ENCODE measurements around the gene CPEB1. TPM values are rescaled to one million over a fixed set of nuclear protein-coding genes. Genes with fewer than 3 reads are reported as not detected.
A peak's percentile ranks its signal among the peaks of the same experiment; 100 is the strongest.
"Not testable (repeated sequence)": the region's sequence is repeated elsewhere in the genome, so short reads cannot be mapped to it uniquely, and the experiment has no call there.

CPEB1 gene
- total RNA-seq, 1 donor from 2014 or later: 2.7 TPM

- no peak for TF ChIP-seq CTCF (IDR thresholded peaks at IDR 0.05)
- Mint-ChIP-seq H3K36me3 (ENCODE audit: low read depth) (peaks cover 8% of the 10 kb centered on the region), H3K27me3 (ENCODE audit: low read depth) (no peaks in the 10 kb centered on the region), H3K9me3 (ENCODE audit: low read depth) (no peaks in the 10 kb centered on the region), H3K4me1 (ENCODE audit: low read depth) (peaks cover 5% of the 10 kb centered on the region), H3K27ac (ENCODE audit: unreplicated experiment) (no peak overlapping the region), H3K4me3 (ENCODE audit: unreplicated experiment) (peak overlapping the region; percentile 26)
- DNase-seq (ENCODE audit: low spot score): no peak
Measured at GRCh38 chr15:82530006-82530405, 117.2 kb downstream of the CPEB1 start.

- H3K4me3 Mint-ChIP-seq (ENCODE audit: unreplicated experiment): not testable (repeated sequence)
Measured at GRCh38 chr15:82513587-82513986, 133.6 kb downstream of the CPEB1 start.

GRCh38 chr15:82507693-82508092 is 139.5 kb downstream of the CPEB1 start:
- H3K4me3 Mint-ChIP-seq (ENCODE audit: unreplicated experiment); H3K4me1 Mint-ChIP-seq (ENCODE audit: low read depth); H3K9me3 Mint-ChIP-seq (ENCODE audit: low read depth); H3K36me3 Mint-ChIP-seq (ENCODE audit: low read depth); H3K27me3 Mint-ChIP-seq (ENCODE audit: low read depth); DNase-seq (ENCODE audit: low spot score); H3K27ac Mint-ChIP-seq (ENCODE audit: unreplicated experiment): not testable (repeated sequence)

More at GRCh38 chr15:82513587-82513986, 133.6 kb downstream of the CPEB1 start:
- H3K9me3 Mint-ChIP-seq (ENCODE audit: low read depth); H3K27ac Mint-ChIP-seq (ENCODE audit: unreplicated experiment); H3K27me3 Mint-ChIP-seq (ENCODE audit: low read depth); H3K4me1 Mint-ChIP-seq (ENCODE audit: low read depth); DNase-seq (ENCODE audit: low spot score); H3K36me3 Mint-ChIP-seq (ENCODE audit: low read depth): not testable (repeated sequence)

GRCh38 chr15:82507087-82507486 is 140.1 kb downstream of the CPEB1 start:
- not testable (repeated sequence) for H3K9me3 Mint-ChIP-seq (ENCODE audit: low read depth); H3K27ac Mint-ChIP-seq (ENCODE audit: unreplicated experiment); DNase-seq (ENCODE audit: low spot score); H3K36me3 Mint-ChIP-seq (ENCODE audit: low read depth); H3K27me3 Mint-ChIP-seq (ENCODE audit: low read depth); H3K4me1 Mint-ChIP-seq (ENCODE audit: low read depth); H3K4me3 Mint-ChIP-seq (ENCODE audit: unreplicated experiment)

GRCh38 chr15:82505842-82506241 is 141.3 kb downstream of the CPEB1 start:
- H3K4me1 Mint-ChIP-seq (ENCODE audit: low read depth); H3K27ac Mint-ChIP-seq (ENCODE audit: unreplicated experiment); H3K4me3 Mint-ChIP-seq (ENCODE audit: unreplicated experiment): not testable (repeated sequence)

GRCh38 chr15:82504074-82504473 is 143.1 kb downstream of the CPEB1 start:
- not testable (repeated sequence) for H3K4me3 Mint-ChIP-seq (ENCODE audit: unreplicated experiment); H3K36me3 Mint-ChIP-seq (ENCODE audit: low read depth); H3K27ac Mint-ChIP-seq (ENCODE audit: unreplicated experiment); H3K4me1 Mint-ChIP-seq (ENCODE audit: low read depth); H3K9me3 Mint-ChIP-seq (ENCODE audit: low read depth); H3K27me3 Mint-ChIP-seq (ENCODE audit: low read depth); DNase-seq (ENCODE audit: low spot score)

More at GRCh38 chr15:82505842-82506241, 141.3 kb downstream of the CPEB1 start:
- DNase-seq (ENCODE audit: low spot score); H3K9me3 Mint-ChIP-seq (ENCODE audit: low read depth); H3K36me3 Mint-ChIP-seq (ENCODE audit: low read depth); H3K27me3 Mint-ChIP-seq (ENCODE audit: low read depth): not testable (repeated sequence)

GRCh38 chr15:82502700-82503339 is 144.3 kb downstream of the CPEB1 start:
- H3K4me3 Mint-ChIP-seq (ENCODE audit: unreplicated experiment); H3K9me3 Mint-ChIP-seq (ENCODE audit: low read depth); H3K36me3 Mint-ChIP-seq (ENCODE audit: low read depth); DNase-seq (ENCODE audit: low spot score); H3K27me3 Mint-ChIP-seq (ENCODE audit: low read depth); H3K4me1 Mint-ChIP-seq (ENCODE audit: low read depth); H3K27ac Mint-ChIP-seq (ENCODE audit: unreplicated experiment): not testable (repeated sequence)
- TF ChIP-seq CTCF (IDR thresholded peaks at IDR 0.05): peak; percentile 59

- H3K9me3 Mint-ChIP-seq (ENCODE audit: low read depth); H3K36me3 Mint-ChIP-seq (ENCODE audit: low read depth); H3K27me3 Mint-ChIP-seq (ENCODE audit: low read depth); H3K4me3 Mint-ChIP-seq (ENCODE audit: unreplicated experiment); H3K4me1 Mint-ChIP-seq (ENCODE audit: low read depth); H3K27ac Mint-ChIP-seq (ENCODE audit: unreplicated experiment); DNase-seq (ENCODE audit: low spot score): not testable (repeated sequence)
Measured at GRCh38 chr15:82500772-82501171, 146.4 kb downstream of the CPEB1 start.

GRCh38 chr15:82497978-82498377 is 149.2 kb downstream of the CPEB1 start:
- DNase-seq (ENCODE audit: low spot score); H3K4me1 Mint-ChIP-seq (ENCODE audit: low read depth); H3K9me3 Mint-ChIP-seq (ENCODE audit: low read depth); H3K27ac Mint-ChIP-seq (ENCODE audit: unreplicated experiment); H3K4me3 Mint-ChIP-seq (ENCODE audit: unreplicated experiment); H3K27me3 Mint-ChIP-seq (ENCODE audit: low read depth); H3K36me3 Mint-ChIP-seq (ENCODE audit: low read depth): not testable (repeated sequence)

Data from chondrocyte (in vitro differentiated cells).